Stimulated activated CD4-positive, alpha-beta T cell treated with anti-CD3 and anti-CD28 coated beads, Interleukin-15, amount 100 ng/mL, for 24 hours (primary cell): ENCODE data around the gene BRSK2.

Source experiments
- DNase-seq: peaks from one replicate; pipeline ENCODE4 v3.0.0-alpha.2; 2020

Gene BRSK2

GRCh38 chr11:1455032-1455762 is 65.5 kb downstream of the BRSK2 start:
- no peak for DNase-seq

- no peak for DNase-seq
These were observed 66.0 kb downstream of the BRSK2 start for GRCh38 chr11:1455763-1456060.

GRCh38 chr11:1456176-1456575 is 66.4 kb downstream of the BRSK2 start:
- DNase-seq, result no peak

- no peak for DNase-seq
These were observed 67.0 kb downstream of the BRSK2 start for GRCh38 chr11:1456596-1457325.

GRCh38 chr11:1457326-1457680 is 67.6 kb downstream of the BRSK2 start:
- DNase-seq, result no peak

GRCh38 chr11:1457856-1458255 is 68.1 kb downstream of the BRSK2 start:
- DNase-seq, result no peak

GRCh38 chr11:1458340-1459218 is 68.8 kb downstream of the BRSK2 start:
- no peak for DNase-seq

GRCh38 chr11:1459219-1459575 is 69.5 kb downstream of the BRSK2 start:
- no peak for DNase-seq

- no peak for DNase-seq
These were observed 70.1 kb downstream of the BRSK2 start for GRCh38 chr11:1459764-1460395.

- no peak for DNase-seq
These were observed 70.8 kb downstream of the BRSK2 start for GRCh38 chr11:1460396-1460985.

GRCh38 chr11:1460986-1461825 is 71.5 kb downstream of the BRSK2 start:
- DNase-seq, result no peak

- no peak for DNase-seq
These were observed 72.3 kb downstream of the BRSK2 start for GRCh38 chr11:1461826-1462697.

- DNase-seq, result no peak
These were observed 72.9 kb downstream of the BRSK2 start for GRCh38 chr11:1462698-1462975.

- DNase-seq, result no peak
These were observed 73.3 kb downstream of the BRSK2 start for GRCh38 chr11:1463056-1463455.

- no peak for DNase-seq
These were observed 77.0 kb downstream of the BRSK2 start for GRCh38 chr11:1466784-1467183.

- DNase-seq, result no peak
These were observed 77.5 kb downstream of the BRSK2 start for GRCh38 chr11:1467270-1467669.

GRCh38 chr11:1468002-1468401 is 78.3 kb downstream of the BRSK2 start:
- no peak for DNase-seq

GRCh38 chr11:1468473-1469066 is 78.8 kb downstream of the BRSK2 start:
- no peak for DNase-seq

GRCh38 chr11:1469287-1469910 is 79.7 kb downstream of the BRSK2 start:
- no peak for DNase-seq

GRCh38 chr11:1469911-1470680 is 80.4 kb downstream of the BRSK2 start:
- no peak for DNase-seq
